DND-41 (cell line): Measurements from ENCODE around the gene UBXN1.
A peak's percentile ranks its signal among the peaks of the same experiment; 100 is the strongest.

ENCODE experiments used
- CTCF ChIP-seq: IDR thresholded peaks from 2 replicates; pipeline ENCODE4 v1.5.1; 2012; ENCODE audit warnings: borderline replicate concordance, low read length, moderate library complexity, mild to moderate bottlenecking; ENCODE audit not compliant: poor library complexity, severe bottlenecking; ENCODE audit errors: extremely low read depth
- EZH2 ChIP-seq: IDR thresholded peaks from 3 replicates; pipeline ENCODE4 v1.6.1; 2012; ENCODE audit warnings: borderline replicate concordance, low read depth, mild to moderate bottlenecking, moderate library complexity, low read length, inconsistent platforms; ENCODE audit not compliant: severe bottlenecking

GRCh38 chr11:62694455-62695167 lies 15.7 kb upstream of the UBXN1 start:
- TF ChIP-seq CTCF (peak; percentile 88), EZH2 (no peak)
